Small intestine (tissue), 7 donors: ENCODE results near the gene TAF1C. TPM values are rescaled to one million over a fixed set of nuclear protein-coding genes. Genes with fewer than 3 reads are reported as not detected.

Source experiments
- DNase-seq, 2 donors: peaks; one replicate each; pipeline versions ENCODE4 v3.0.0 to v3.0.0-alpha.2; 2013
- FAIRE-seq: peaks from 2 replicates; lab custom pipeline; 2012; peaks lifted over from hg19 to GRCh38; lab: Jason Lieb, UNC
- H3K27ac ChIP-seq, 3 donors: one replicate each; pipeline ENCODE4 v1.5.1; 2013; ENCODE audit warnings: low read length in 2 of 3, mild to moderate bottlenecking in 2 of 3, control low read depth in 1 of 3, inconsistent platforms in 1 of 3, low read depth in 1 of 3, moderate library complexity in 1 of 3
- H3K27me3 ChIP-seq, 3 donors: one replicate each; pipeline ENCODE4 v1.6.1; 2013; ENCODE audit warnings: low read length in 3 of 3, inconsistent platforms in 1 of 3; ENCODE audit not compliant: control insufficient read depth in 3 of 3, insufficient read depth in 3 of 3
- H3K36me3 ChIP-seq, 3 donors: one replicate each; pipeline ENCODE4 v1.6.1; 2013; ENCODE audit warnings: low read length in 3 of 3, inconsistent platforms in 1 of 3, low read depth in 1 of 3, mild to moderate bottlenecking in 1 of 3, moderate library complexity in 1 of 3; ENCODE audit not compliant: control insufficient read depth in 3 of 3, insufficient read depth in 2 of 3
- H3K4me1 ChIP-seq, 3 donors: one replicate each; pipeline ENCODE4 v1.6.1; 2013; ENCODE audit warnings: low read length in 2 of 3, inconsistent platforms in 1 of 3, low read depth in 1 of 3, mild to moderate bottlenecking in 1 of 3, moderate library complexity in 1 of 3; ENCODE audit not compliant: control insufficient read depth in 3 of 3, insufficient read depth in 2 of 3
- H3K4me3 ChIP-seq, 3 donors: one replicate each; pipeline ENCODE4 v1.5.1; 2013; ENCODE audit warnings: low read length in 3 of 3, control low read depth in 1 of 3, inconsistent platforms in 1 of 3, low read depth in 1 of 3, mild to moderate bottlenecking in 1 of 3, moderate library complexity in 1 of 3
- H3K9me3 ChIP-seq, 2 donors: one replicate each; pipeline ENCODE4 v1.6.1; 2013; ENCODE audit warnings: low read depth in 1 of 2, low read length in 1 of 2; ENCODE audit not compliant: control insufficient read depth in 2 of 2, insufficient read depth in 1 of 2
- WGBS, 3 donors: extraction: QIAGEN DNeasy Blood & Tissue Kit; methylation state at CpG; one replicate each; pipeline ENCODE4 v1.1.7; 2013; 5-methylcytosine and 5-hydroxymethylcytosine counted together
- polyA plus RNA-seq, 4 donors: library from polyadenylated mRNA; stranded (reverse) in 3 of 4; unstranded in 1 of 4; fragments of 200-250 nt in 3 of 4; fragments of 120-200 nt in 1 of 4; gene quantifications; one replicate each; pipeline versions ENCODE4 v1.2.1 to v1.2.3, GENCODE V29; 2013
- donor health status: healthy with polysubstance abuse.
- donor health status: control.
- donor health status: control.
- donor health status: Bipolar disorder and iron deficiency.
- donor health status: healthy.

Gene TAF1C
- polyA plus RNA-seq, 4 donors, result 33.4 to 61.3 (median 39.9) TPM

- H3K9me3 ChIP-seq, result no peaks in the 10 kb centered on the region
- peaks cover 0 to 2% (median 0%) of the 10 kb centered on the region in 3 donors for H3K27me3 ChIP-seq
- 41 to 71% (median 57%) methylated on average over 18 of the region's 18 CpGs for WGBS, 3 donors
- H3K4me3 ChIP-seq, result no peak overlapping the region
- no peaks in the 10 kb centered on the region for H3K4me1 ChIP-seq
- no peak overlapping the region for H3K27ac ChIP-seq
- DNase-seq (no peak), FAIRE-seq (no peak)
- no peaks in the 10 kb centered on the region for H3K36me3 ChIP-seq
Measured at GRCh38 chr16:84228256-84228838, 41.5 kb upstream of the TAF1C start.

GRCh38 chr16:84227548-84227947 lies 40.7 kb upstream of the TAF1C start:
- Histone ChIP-seq H3K9me3 (no peaks in the 10 kb centered on the region), H3K4me1 (no peaks in the 10 kb centered on the region), H3K27me3 (peaks cover 0 to 4% (median 0%) of the 10 kb centered on the region in 3 donors), H3K36me3 (no peaks in the 10 kb centered on the region), H3K4me3 (no peak overlapping the region), H3K27ac (no peak overlapping the region)
- WGBS, 3 donors, result 85 to 87% (median 86%) methylated on average over 6 of the region's 6 CpGs
- FAIRE-seq, result no peak
- DNase-seq, result no peak

GRCh38 chr16:84226026-84226425 lies 39.2 kb upstream of the TAF1C start:
- H3K27ac ChIP-seq, result no peak overlapping the region
- no peaks in the 10 kb centered on the region for H3K9me3 ChIP-seq
- DNase-seq, result no peak
- H3K27me3 ChIP-seq, result peaks cover 0 to 4% (median 0%) of the 10 kb centered on the region in 3 donors
- FAIRE-seq, result no peak
- 73 to 82% (median 77%) methylated on average over 8 of the region's 8 CpGs for WGBS, 3 donors
- H3K4me1 ChIP-seq, result no peaks in the 10 kb centered on the region
- no peaks in the 10 kb centered on the region for H3K36me3 ChIP-seq
- H3K4me3 ChIP-seq, result no peak overlapping the region

GRCh38 chr16:84225571-84225970 lies 38.7 kb upstream of the TAF1C start:
- Histone ChIP-seq H3K27me3 (peaks cover 0 to 4% (median 0%) of the 10 kb centered on the region in 3 donors), H3K4me3 (no peak overlapping the region), H3K4me1 (no peaks in the 10 kb centered on the region), H3K27ac (no peak overlapping the region), H3K36me3 (no peaks in the 10 kb centered on the region), H3K9me3 (no peaks in the 10 kb centered on the region)
- 84 to 89% (median 89%) methylated on average over 7 of the region's 7 CpGs for WGBS, 3 donors
- FAIRE-seq, result no peak
- DNase-seq, result no peak

GRCh38 chr16:84225126-84225525 lies 38.3 kb upstream of the TAF1C start:
- Histone ChIP-seq H3K27ac (no peak overlapping the region), H3K36me3 (no peaks in the 10 kb centered on the region), H3K4me3 (no peak overlapping the region), H3K9me3 (no peaks in the 10 kb centered on the region), H3K4me1 (no peaks in the 10 kb centered on the region), H3K27me3 (peaks cover 0 to 4% (median 0%) of the 10 kb centered on the region in 3 donors)
- 77 to 88% (median 86%) methylated on average over 3 of the region's 3 CpGs for WGBS, 3 donors
- no peak for FAIRE-seq
- DNase-seq, result no peak

GRCh38 chr16:84224554-84224953 lies 37.7 kb upstream of the TAF1C start:
- H3K27ac ChIP-seq, result no peak overlapping the region
- no peak for FAIRE-seq
- DNase-seq, result no peak
- no peak overlapping the region for H3K4me3 ChIP-seq
- no peaks in the 10 kb centered on the region for H3K4me1 ChIP-seq
- WGBS, 3 donors, result 72 to 81% (median 76%) methylated on average over 3 of the region's 3 CpGs
- H3K9me3 ChIP-seq, result no peaks in the 10 kb centered on the region
- H3K27me3 ChIP-seq, result peaks cover 0 to 4% (median 0%) of the 10 kb centered on the region in 3 donors
- H3K36me3 ChIP-seq, result no peaks in the 10 kb centered on the region

GRCh38 chr16:84223456-84223855 lies 36.6 kb upstream of the TAF1C start:
- WGBS, 3 donors, result 76 to 87% (median 84%) methylated on average over 4 of the region's 4 CpGs

GRCh38 chr16:84220851-84221250 lies 34.0 kb upstream of the TAF1C start:
- Histone ChIP-seq H3K27me3 (peaks cover 0 to 2% (median 0%) of the 10 kb centered on the region in 3 donors), H3K36me3 (no peaks in the 10 kb centered on the region), H3K4me1 (no peaks in the 10 kb centered on the region), H3K4me3 (no peak overlapping the region), H3K27ac (no peak overlapping the region), H3K9me3 (no peaks in the 10 kb centered on the region)
- WGBS, 3 donors, result 85 to 100% (median 88%) methylated on average over 1 of the region's 1 CpG
- FAIRE-seq (no peak), DNase-seq (no peak)

More at GRCh38 chr16:84223456-84223855, 36.6 kb upstream of the TAF1C start:
- DNase-seq (no peak), FAIRE-seq (no peak)
- Histone ChIP-seq H3K27ac (no peak overlapping the region), H3K4me3 (no peak overlapping the region), H3K4me1 (no peaks in the 10 kb centered on the region), H3K27me3 (peaks cover 0 to 2% (median 0%) of the 10 kb centered on the region in 3 donors), H3K36me3 (no peaks in the 10 kb centered on the region), H3K9me3 (no peaks in the 10 kb centered on the region)

- H3K4me3 ChIP-seq, result no peak overlapping the region
- FAIRE-seq, result no peak
- WGBS, 3 donors, result 69 to 77% (median 71%) methylated on average over 6 of the region's 6 CpGs
- no peaks in the 10 kb centered on the region for H3K4me1 ChIP-seq
- H3K9me3 ChIP-seq, result no peaks in the 10 kb centered on the region
- peaks cover 0 to 2% (median 0%) of the 10 kb centered on the region in 3 donors for H3K27me3 ChIP-seq
- H3K36me3 ChIP-seq, result no peaks in the 10 kb centered on the region
- H3K27ac ChIP-seq, result no peak overlapping the region
- no peak for DNase-seq
Measured at GRCh38 chr16:84218956-84219355, 32.1 kb upstream of the TAF1C start.
